Measurements from ENCODE around the gene CBX6. TPM values are rescaled to one million over a fixed set of nuclear protein-coding genes. Genes with fewer than 3 reads are reported as not detected.
"Not testable (repeated sequence)": the region's sequence is repeated elsewhere in the genome, so short reads cannot be mapped to it uniquely, and the experiment has no call there.

The CBX6 gene
- total RNA-seq, 1 donor from 2014 or later: 32.9 TPM

DNA sequence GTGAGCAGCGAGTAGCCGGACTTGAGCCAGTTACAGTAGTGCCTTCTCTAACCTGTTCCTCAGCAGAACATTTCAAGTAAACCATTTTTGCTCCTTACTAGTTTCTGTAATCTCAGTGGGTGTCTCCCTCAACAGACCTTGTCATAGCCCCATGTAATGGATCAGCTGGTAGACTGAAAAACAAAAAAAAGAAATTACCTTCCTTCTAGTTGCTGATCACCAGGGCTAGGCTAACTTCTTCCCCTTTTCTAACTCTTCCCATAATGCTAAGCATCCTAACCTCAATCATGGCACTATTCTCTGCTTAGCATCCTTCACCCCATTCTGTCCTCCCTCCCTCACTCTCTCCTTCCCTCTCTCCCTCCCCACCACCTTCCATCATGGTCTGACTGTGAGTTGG lies 35.8 kb upstream of the CBX6 start:
- Histone ChIP-seq H3K36me3 (no peaks in the 10 kb centered on the region), H3K27me3 (ENCODE audit: low read depth) (peaks cover 25% of the 10 kb centered on the region), H3K27ac (replicated peaks) (no peak overlapping the region), H3K9me3 (replicated peaks) (no peaks in the 10 kb centered on the region), H3K4me1 (no peaks in the 10 kb centered on the region), H3K4me3 (no peak overlapping the region)
- TF ChIP-seq, protein P1, sequence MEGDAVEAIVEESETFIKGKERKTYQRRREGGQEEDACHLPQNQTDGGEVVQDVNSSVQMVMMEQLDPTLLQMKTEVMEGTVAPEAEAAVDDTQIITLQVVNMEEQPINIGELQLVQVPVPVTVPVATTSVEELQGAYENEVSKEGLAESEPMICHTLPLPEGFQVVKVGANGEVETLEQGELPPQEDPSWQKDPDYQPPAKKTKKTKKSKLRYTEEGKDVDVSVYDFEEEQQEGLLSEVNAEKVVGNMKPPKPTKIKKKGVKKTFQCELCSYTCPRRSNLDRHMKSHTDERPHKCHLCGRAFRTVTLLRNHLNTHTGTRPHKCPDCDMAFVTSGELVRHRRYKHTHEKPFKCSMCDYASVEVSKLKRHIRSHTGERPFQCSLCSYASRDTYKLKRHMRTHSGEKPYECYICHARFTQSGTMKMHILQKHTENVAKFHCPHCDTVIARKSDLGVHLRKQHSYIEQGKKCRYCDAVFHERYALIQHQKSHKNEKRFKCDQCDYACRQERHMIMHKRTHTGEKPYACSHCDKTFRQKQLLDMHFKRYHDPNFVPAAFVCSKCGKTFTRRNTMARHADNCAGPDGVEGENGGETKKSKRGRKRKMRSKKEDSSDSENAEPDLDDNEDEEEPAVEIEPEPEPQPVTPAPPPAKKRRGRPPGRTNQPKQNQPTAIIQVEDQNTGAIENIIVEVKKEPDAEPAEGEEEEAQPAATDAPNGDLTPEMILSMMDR (IDR thresholded peaks at IDR 0.05; ENCODE audit: borderline replicate concordance): no peak
- no peak for DNase-seq
- intact Hi-C loops (cut with micrococcal nuclease): no loop called here

DNA sequence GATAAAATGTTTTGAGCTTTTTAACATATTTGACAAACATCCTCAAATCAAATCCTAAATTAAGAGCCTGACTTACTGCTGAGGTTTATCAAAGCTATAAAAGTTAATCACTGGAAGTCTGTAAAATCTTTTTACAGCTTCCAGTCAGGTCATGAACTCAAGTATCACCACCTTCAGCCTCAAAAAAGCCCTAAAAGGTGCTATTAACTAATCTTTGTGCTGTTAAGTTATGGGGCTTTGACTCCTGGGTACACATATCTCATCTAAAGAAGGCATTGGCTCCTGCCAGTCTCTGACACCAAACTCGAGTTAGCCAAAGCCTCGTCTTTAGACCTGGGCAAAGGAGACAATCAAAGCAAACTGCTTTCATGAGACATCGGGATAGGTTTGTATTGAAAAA lies 34.0 kb upstream of the CBX6 start:
- H3K27me3 ChIP-seq (ENCODE audit: low read depth): peaks cover 25% of the 10 kb centered on the region
- intact Hi-C loops (cut with micrococcal nuclease): no loop called here
- H3K36me3 ChIP-seq: no peaks in the 10 kb centered on the region
- TF ChIP-seq, protein P1 (IDR thresholded peaks at IDR 0.05; ENCODE audit: borderline replicate concordance): no peak
- no peak overlapping the region for H3K27ac ChIP-seq (replicated peaks)
- DNase-seq: no peak
- no peak overlapping the region for H3K4me3 ChIP-seq
- no peaks in the 10 kb centered on the region for H3K4me1 ChIP-seq
- no peaks in the 10 kb centered on the region for H3K9me3 ChIP-seq (replicated peaks)

DNA sequence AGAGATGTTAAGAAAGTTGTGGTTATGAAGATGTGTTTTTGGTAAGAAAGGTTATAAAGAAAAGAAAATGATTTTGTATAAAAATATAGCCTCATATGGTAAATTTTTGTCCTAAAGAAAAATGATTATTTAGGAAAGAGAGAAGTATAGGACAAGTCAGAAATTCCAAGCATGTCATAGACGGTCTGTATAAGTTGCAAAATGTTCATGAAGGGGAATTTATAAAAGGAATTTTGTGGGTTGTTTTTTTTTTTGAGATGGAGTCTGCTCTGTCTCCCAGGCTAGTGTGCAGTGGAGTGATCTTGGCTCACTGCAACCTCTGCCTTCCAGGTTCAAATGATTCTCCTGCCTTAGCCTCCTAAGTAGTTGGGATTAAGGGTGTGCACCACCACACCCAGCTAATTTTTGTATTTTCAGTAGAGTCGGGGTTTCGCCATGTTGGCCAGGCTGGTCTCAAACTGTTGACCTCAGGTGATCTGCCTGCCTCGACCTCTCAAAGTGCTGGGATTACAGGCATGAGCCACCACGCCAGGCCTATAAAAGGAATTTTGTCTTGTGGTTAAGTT lies 32.1 kb upstream of the CBX6 start:
- DNase-seq; intact Hi-C loops (cut with micrococcal nuclease); H3K27ac ChIP-seq (replicated peaks); H3K27me3 ChIP-seq (ENCODE audit: low read depth); H3K9me3 ChIP-seq (replicated peaks); H3K36me3 ChIP-seq; H3K4me1 ChIP-seq; H3K4me3 ChIP-seq: not testable (repeated sequence)

DNA sequence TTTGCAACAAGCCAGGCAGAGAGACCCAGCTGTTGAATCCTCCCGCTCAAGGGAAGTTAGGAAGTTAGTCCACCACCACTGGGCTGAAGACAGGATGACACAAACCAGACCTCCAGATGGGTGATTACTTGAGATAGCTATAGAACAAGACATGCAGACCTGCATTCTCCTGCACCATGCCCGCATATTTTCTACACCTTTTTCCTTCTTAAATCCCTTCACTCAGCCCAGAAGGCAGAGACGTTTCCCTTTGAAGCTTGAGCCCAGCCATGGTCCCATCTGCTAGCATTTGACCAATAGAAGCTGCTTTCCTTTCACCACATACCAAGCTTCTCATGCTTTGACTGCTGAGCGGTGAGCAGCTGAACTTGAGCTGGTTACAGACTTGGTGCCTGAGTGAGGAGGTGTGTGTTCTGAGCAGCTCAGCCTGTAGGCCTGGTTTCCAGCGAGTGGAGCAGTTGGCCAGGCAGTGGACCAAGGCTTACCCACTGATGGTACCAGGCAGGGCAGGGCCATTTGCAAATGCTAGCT lies 29.2 kb upstream of the CBX6 start:
- TF ChIP-seq, protein P1 (IDR thresholded peaks at IDR 0.05; ENCODE audit: borderline replicate concordance): no peak
- no peaks in the 10 kb centered on the region for H3K36me3 ChIP-seq
- H3K4me3 ChIP-seq: no peak overlapping the region
- H3K27ac ChIP-seq (replicated peaks): no peak overlapping the region
- no peaks in the 10 kb centered on the region for H3K9me3 ChIP-seq (replicated peaks)
- no peak for DNase-seq
- peaks cover 4% of the 10 kb centered on the region for H3K27me3 ChIP-seq (ENCODE audit: low read depth)
- intact Hi-C loops (cut with micrococcal nuclease): no loop called here
- H3K4me1 ChIP-seq: no peaks in the 10 kb centered on the region

DNA sequence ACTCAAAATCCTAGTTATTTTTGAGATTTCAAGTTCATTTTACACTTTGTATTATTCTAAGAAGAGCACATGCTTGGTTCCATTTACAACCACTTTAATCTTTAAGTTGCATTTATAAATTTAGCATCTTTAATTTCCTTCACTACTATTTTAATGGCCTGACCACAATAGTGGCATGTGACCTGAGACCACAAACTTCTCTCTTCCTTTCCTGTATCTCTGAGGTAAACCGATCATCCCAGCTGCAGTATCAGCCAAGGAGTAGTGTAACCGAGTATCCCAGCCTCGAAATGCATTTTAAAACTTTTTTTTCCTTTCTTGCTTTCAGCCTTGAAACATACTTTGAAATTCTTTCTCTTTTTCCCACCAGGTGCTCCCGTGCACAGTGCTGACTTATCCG lies 28.7 kb upstream of the CBX6 start:
- Histone ChIP-seq H3K27me3 (ENCODE audit: low read depth) (peaks cover 4% of the 10 kb centered on the region), H3K36me3 (no peaks in the 10 kb centered on the region), H3K9me3 (replicated peaks) (no peaks in the 10 kb centered on the region), H3K4me1 (no peaks in the 10 kb centered on the region), H3K27ac (replicated peaks) (no peak overlapping the region), H3K4me3 (no peak overlapping the region)
- intact Hi-C loops (cut with micrococcal nuclease): no loop called here
- no peak for DNase-seq
- TF ChIP-seq, protein P1 (IDR thresholded peaks at IDR 0.05; ENCODE audit: borderline replicate concordance): no peak

DNA sequence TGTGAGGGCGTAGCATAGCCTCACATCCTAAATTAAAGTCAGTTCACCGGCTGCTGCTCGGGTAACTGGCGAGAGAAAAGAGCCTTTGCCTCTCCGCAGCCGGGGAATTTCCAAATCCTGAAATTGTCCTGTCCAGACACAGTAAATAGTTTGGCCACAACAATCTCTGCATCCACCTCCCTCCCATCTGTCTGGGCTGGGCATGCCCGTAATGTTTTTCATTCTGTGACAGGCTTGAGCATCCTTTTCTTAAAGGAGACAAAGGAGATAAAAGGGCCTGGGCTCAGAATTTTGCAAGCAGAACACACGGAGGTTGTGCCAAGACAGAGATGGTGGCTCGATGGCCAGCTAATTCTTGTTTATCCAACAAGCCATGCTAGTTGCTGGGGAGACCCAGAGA lies 19.2 kb upstream of the CBX6 start:
- Histone ChIP-seq H3K4me1 (no peaks in the 10 kb centered on the region), H3K9me3 (replicated peaks) (no peaks in the 10 kb centered on the region), H3K27ac (replicated peaks) (no peak overlapping the region), H3K36me3 (no peaks in the 10 kb centered on the region), H3K27me3 (ENCODE audit: low read depth) (no peaks in the 10 kb centered on the region), H3K4me3 (no peak overlapping the region)
- intact Hi-C loops (cut with micrococcal nuclease): no loop called here
- DNase-seq: no peak
- TF ChIP-seq, protein P1 (IDR thresholded peaks at IDR 0.05; ENCODE audit: borderline replicate concordance): no peak
